HG03439 (cell line): ENCODE results near the gene KIF3B.
"Not testable (repeated sequence)": the region's sequence is repeated elsewhere in the genome, so short reads cannot be mapped to it uniquely, and the experiment has no call there.

Experiments
- ATAC-seq: cut with Tn5 transposase; IDR thresholded peaks from one replicate; pipeline ENCODE4 v1.9.1; 2021; ENCODE audit warnings: mild to moderate bottlenecking, moderate library complexity; ENCODE audit not compliant: unreplicated experiment

Gene KIF3B

GRCh38 chr20:32292548-32292947 lies 15.1 kb downstream of the KIF3B start:
- ATAC-seq: no peak

- ATAC-seq: no peak
Observed at GRCh38 chr20:32294071-32294470, 16.6 kb downstream of the KIF3B start.

- no peak for ATAC-seq
Observed at GRCh38 chr20:32296412-32296811, 19.0 kb downstream of the KIF3B start.

- no peak for ATAC-seq
Observed at GRCh38 chr20:32296819-32297420, 19.5 kb downstream of the KIF3B start.

GRCh38 chr20:32297439-32297838 lies 20.0 kb downstream of the KIF3B start:
- ATAC-seq: no peak

- ATAC-seq: no peak
Observed at GRCh38 chr20:32300647-32301046, 23.2 kb downstream of the KIF3B start.

- no peak for ATAC-seq
Observed at GRCh38 chr20:32301719-32302506, 24.5 kb downstream of the KIF3B start.

GRCh38 chr20:32302507-32302872 lies 25.0 kb downstream of the KIF3B start:
- no peak for ATAC-seq

- ATAC-seq: no peak
Observed at GRCh38 chr20:32304131-32304746, 26.8 kb downstream of the KIF3B start.

- no peak for ATAC-seq
Observed at GRCh38 chr20:32312718-32313424, 35.4 kb downstream of the KIF3B start.

- no peak for ATAC-seq
Observed at GRCh38 chr20:32314768-32315167, 37.3 kb downstream of the KIF3B start.

GRCh38 chr20:32315399-32315798 lies 37.9 kb downstream of the KIF3B start:
- no peak for ATAC-seq

- no peak for ATAC-seq
Observed at GRCh38 chr20:32315891-32316290, 38.4 kb downstream of the KIF3B start.

GRCh38 chr20:32316667-32317066 lies 39.2 kb downstream of the KIF3B start:
- no peak for ATAC-seq

GRCh38 chr20:32319100-32319499 lies 41.6 kb downstream of the KIF3B start:
- no peak for ATAC-seq

GRCh38 chr20:32320305-32320704 lies 42.9 kb downstream of the KIF3B start:
- no peak for ATAC-seq

- ATAC-seq: no peak
Observed at GRCh38 chr20:32321390-32321789, 43.9 kb downstream of the KIF3B start.

GRCh38 chr20:32322260-32322659 lies 44.8 kb downstream of the KIF3B start:
- not testable (repeated sequence) for ATAC-seq

GRCh38 chr20:32323761-32324160 lies 46.3 kb downstream of the KIF3B start:
- ATAC-seq: not testable (repeated sequence)

- no peak for ATAC-seq
Observed at GRCh38 chr20:32325706-32326503, 48.5 kb downstream of the KIF3B start.

GRCh38 chr20:32326504-32326845 lies 49.0 kb downstream of the KIF3B start:
- ATAC-seq: no peak
